GM12865 (cell line): ENCODE data around the gene ZNF778.

Experiments
- DNase-seq: peaks from one replicate; pipeline ENCODE4 v3.0.0; 2010; ENCODE audit warnings: low read depth
- H3K4me3 ChIP-seq: 2 replicates; pipeline ENCODE4 v1.5.1; 2011; ENCODE audit warnings: mild to moderate bottlenecking, low read depth, low read length, control low read depth
- TF ChIP-seq, protein P1 (sequence below): IDR thresholded peaks from 2 replicates; pipeline ENCODE4 v1.5.1; 2011; ENCODE audit warnings: low read length, control low read depth, low read depth, inconsistent platforms; ENCODE audit not compliant: insufficient read depth; ENCODE audit errors: missing control alignments

ZNF778 gene

GRCh38 chr16:89279666-89280481 lies 62.4 kb downstream of the ZNF778 start:
- H3K4me3 ChIP-seq, result no peak overlapping the region
- TF ChIP-seq, protein P1, sequence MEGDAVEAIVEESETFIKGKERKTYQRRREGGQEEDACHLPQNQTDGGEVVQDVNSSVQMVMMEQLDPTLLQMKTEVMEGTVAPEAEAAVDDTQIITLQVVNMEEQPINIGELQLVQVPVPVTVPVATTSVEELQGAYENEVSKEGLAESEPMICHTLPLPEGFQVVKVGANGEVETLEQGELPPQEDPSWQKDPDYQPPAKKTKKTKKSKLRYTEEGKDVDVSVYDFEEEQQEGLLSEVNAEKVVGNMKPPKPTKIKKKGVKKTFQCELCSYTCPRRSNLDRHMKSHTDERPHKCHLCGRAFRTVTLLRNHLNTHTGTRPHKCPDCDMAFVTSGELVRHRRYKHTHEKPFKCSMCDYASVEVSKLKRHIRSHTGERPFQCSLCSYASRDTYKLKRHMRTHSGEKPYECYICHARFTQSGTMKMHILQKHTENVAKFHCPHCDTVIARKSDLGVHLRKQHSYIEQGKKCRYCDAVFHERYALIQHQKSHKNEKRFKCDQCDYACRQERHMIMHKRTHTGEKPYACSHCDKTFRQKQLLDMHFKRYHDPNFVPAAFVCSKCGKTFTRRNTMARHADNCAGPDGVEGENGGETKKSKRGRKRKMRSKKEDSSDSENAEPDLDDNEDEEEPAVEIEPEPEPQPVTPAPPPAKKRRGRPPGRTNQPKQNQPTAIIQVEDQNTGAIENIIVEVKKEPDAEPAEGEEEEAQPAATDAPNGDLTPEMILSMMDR, result no peak
- no peak for DNase-seq

GRCh38 chr16:89280546-89281188 lies 63.2 kb downstream of the ZNF778 start:
- TF ChIP-seq, protein P1, result no peak
- H3K4me3 ChIP-seq, result no peak overlapping the region
- no peak for DNase-seq

DNA sequence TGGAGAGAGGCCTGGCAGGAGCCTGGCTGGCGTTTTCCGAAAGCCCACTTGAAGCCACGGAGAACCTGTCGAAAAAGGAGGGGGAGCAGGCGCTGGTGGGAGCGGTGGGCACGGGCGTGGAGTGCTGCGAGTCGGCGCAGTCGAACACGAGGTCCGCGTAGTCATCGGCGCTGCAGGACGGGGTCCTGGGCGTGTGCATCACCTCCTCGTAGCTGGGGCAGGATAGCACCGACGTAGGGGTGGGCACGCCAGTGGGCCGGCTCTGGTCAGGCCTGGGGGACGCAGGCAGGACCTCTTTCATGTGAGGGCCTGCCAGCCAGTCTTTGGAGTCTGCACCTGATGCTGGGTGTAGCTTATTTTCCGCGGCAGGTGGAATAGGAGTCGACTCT lies 63.7 kb downstream of the ZNF778 start:
- H3K4me3 ChIP-seq, result no peak overlapping the region
- DNase-seq, result no peak
- TF ChIP-seq, protein P1, result no peak

DNA sequence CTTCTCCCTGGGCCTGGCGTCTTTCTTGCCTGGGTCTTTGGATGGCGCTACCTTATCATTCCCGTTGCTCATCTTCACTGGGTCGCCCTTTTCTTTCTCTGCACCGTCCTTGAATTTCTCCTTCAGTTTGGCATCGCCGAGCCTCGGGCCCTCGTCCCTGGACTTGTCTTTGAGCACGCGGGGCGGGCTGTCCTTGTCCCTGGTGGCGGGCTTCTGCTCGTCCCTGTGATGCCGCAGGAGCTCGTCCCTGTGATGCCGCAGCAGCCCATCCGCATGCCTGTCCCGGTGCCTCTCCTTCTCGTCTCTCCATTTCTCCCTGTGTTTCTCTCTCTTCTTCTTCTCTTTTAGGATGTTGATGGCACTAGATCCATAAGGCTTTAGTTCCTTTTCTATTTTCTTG lies 64.3 kb downstream of the ZNF778 start:
- DNase-seq, result no peak
- no peak overlapping the region for H3K4me3 ChIP-seq
- TF ChIP-seq, protein P1, result no peak

- DNase-seq, result no peak
- H3K4me3 ChIP-seq, result no peak overlapping the region
- TF ChIP-seq, protein P1, result no peak
Observed at GRCh38 chr16:89282523-89282922, 65.0 kb downstream of the ZNF778 start.

- H3K4me3 ChIP-seq, result no peak overlapping the region
Observed at GRCh38 chr16:89283449-89283848, 65.9 kb downstream of the ZNF778 start.

More at GRCh38 chr16:89283449-89283848, 65.9 kb downstream of the ZNF778 start:
- TF ChIP-seq, protein P1, result no peak
- no peak for DNase-seq
